DND-41 (cell line): ENCODE measurements around the gene PELI2.

Experiments used
- ATAC-seq: fragments of 200-7000 bp; cut with Tn5 transposase; 3 replicates; pipeline ENCODE4 v1.9.1; 2021; ENCODE audit warnings: low read depth; ENCODE audit not compliant: insufficient read depth
- DNase-seq: peaks from one replicate; pipeline ENCODE4 v3.0.0-alpha.2; 2020
- H2AFZ ChIP-seq: 2 replicates; pipeline ENCODE4 v1.6.0; 2012; ENCODE audit warnings: low read depth, low read length
- H3K27ac ChIP-seq: 2 replicates; pipeline ENCODE4 v1.5.1; 2012; ENCODE audit warnings: low read length, inconsistent platforms
- H3K27me3 ChIP-seq: fragments of 200-600 bp; sonication (generic); 2 replicates; pipeline ENCODE4 v1.6.0; 2012; ENCODE audit warnings: low read length, mild to moderate bottlenecking, inconsistent platforms; ENCODE audit not compliant: insufficient read depth, poor library complexity
- H3K36me3 ChIP-seq: 2 replicates; pipeline ENCODE4 v1.5.1; 2012; ENCODE audit warnings: low read length, inconsistent platforms; ENCODE audit not compliant: insufficient read depth
- H3K4me1 ChIP-seq: 2 replicates; pipeline ENCODE4 v1.5.1; 2012; ENCODE audit warnings: mild to moderate bottlenecking, low read length; ENCODE audit not compliant: insufficient read depth
- H3K4me2 ChIP-seq: 2 replicates; pipeline ENCODE4 v1.6.0; 2012; ENCODE audit warnings: mild to moderate bottlenecking, moderate library complexity, low read length, inconsistent platforms; ENCODE audit not compliant: insufficient read depth
- H3K4me3 ChIP-seq, 2 experiments: fragments of 200-600 bp in 1 of 2; shearing (Covaris generic) in 1 of 2; 2 replicates each; pipeline ENCODE4 v1.5.1; 2012 to 2016; ENCODE audit warnings: inconsistent platforms in 2 of 2, low read length in 2 of 2, mild to moderate bottlenecking in 2 of 2, low read depth in 1 of 2, moderate library complexity in 1 of 2
- H3K79me2 ChIP-seq: 2 replicates; pipeline ENCODE4 v1.6.0; 2012; ENCODE audit warnings: low read length, inconsistent platforms; ENCODE audit not compliant: insufficient read depth
- H3K9ac ChIP-seq: 2 replicates; pipeline ENCODE4 v1.6.0; 2012; ENCODE audit warnings: low read depth, mild to moderate bottlenecking, inconsistent platforms, low read length, moderate library complexity
- H3K9me3 ChIP-seq: 2 replicates; pipeline ENCODE4 v1.5.1; 2012; ENCODE audit warnings: low read length, moderate library complexity, mild to moderate bottlenecking, inconsistent platforms; ENCODE audit not compliant: insufficient read depth, severe bottlenecking
- H4K20me1 ChIP-seq: 2 replicates; pipeline ENCODE4 v1.6.0; 2012; ENCODE audit warnings: low read length; ENCODE audit not compliant: insufficient read depth
- EZH2 ChIP-seq: IDR thresholded peaks from 3 replicates; pipeline ENCODE4 v1.6.1; 2012; ENCODE audit warnings: borderline replicate concordance, low read depth, mild to moderate bottlenecking, moderate library complexity, low read length, inconsistent platforms; ENCODE audit not compliant: severe bottlenecking
- TF ChIP-seq, protein P1 (sequence below): IDR thresholded peaks from 2 replicates; pipeline ENCODE4 v1.5.1; 2012; ENCODE audit warnings: borderline replicate concordance, low read length, moderate library complexity, mild to moderate bottlenecking; ENCODE audit not compliant: poor library complexity, severe bottlenecking; ENCODE audit errors: extremely low read depth

Gene PELI2

DNA sequence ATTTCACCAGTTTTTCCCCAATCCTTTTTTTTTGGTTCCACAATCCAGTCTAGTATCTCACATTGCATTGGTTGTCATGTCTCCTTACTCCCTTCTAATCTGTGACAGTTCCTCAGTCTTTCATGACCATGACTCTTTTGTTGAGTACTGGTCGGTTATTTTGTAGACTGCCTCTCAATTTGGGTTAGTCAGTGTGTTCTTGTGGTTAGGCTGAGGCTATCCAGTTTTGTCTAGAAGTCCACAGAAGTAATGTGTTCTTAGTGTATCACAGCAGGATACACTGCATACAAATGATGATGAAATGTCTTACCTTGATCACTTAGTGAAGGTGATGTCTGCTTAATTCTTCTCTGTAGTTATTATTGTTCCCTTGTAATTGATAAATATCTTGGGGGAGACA, 24.8 kb downstream of the PELI2 start:
- no peaks in the 10 kb centered on the region for H3K27me3 ChIP-seq
- peak; percentile 44; the same call in 1 of the 3 replicates for ATAC-seq

GRCh38 chr14:56144176-56144575, 26.0 kb downstream of the PELI2 start:
- TF ChIP-seq EZH2, result no peak
- TF ChIP-seq, protein P1, sequence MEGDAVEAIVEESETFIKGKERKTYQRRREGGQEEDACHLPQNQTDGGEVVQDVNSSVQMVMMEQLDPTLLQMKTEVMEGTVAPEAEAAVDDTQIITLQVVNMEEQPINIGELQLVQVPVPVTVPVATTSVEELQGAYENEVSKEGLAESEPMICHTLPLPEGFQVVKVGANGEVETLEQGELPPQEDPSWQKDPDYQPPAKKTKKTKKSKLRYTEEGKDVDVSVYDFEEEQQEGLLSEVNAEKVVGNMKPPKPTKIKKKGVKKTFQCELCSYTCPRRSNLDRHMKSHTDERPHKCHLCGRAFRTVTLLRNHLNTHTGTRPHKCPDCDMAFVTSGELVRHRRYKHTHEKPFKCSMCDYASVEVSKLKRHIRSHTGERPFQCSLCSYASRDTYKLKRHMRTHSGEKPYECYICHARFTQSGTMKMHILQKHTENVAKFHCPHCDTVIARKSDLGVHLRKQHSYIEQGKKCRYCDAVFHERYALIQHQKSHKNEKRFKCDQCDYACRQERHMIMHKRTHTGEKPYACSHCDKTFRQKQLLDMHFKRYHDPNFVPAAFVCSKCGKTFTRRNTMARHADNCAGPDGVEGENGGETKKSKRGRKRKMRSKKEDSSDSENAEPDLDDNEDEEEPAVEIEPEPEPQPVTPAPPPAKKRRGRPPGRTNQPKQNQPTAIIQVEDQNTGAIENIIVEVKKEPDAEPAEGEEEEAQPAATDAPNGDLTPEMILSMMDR, result no peak

More for the DNA sequence above, 24.8 kb downstream of the PELI2 start:
- Histone ChIP-seq H3K4me2 (no peak overlapping the region), H3K79me2 (peaks cover 100% of the 10 kb centered on the region), H3K36me3 (peaks cover 5% of the 10 kb centered on the region; the same call in 1 of the 2 replicates), H3K4me1 (peaks cover 88% of the 10 kb centered on the region), H3K9ac (no peak overlapping the region), H3K9me3 (no peaks in the 10 kb centered on the region), H4K20me1 (peaks cover 43% of the 10 kb centered on the region), H3K4me3 (no peak overlapping the region), H2AFZ (no peak overlapping the region), H3K27ac (peak overlapping the region; percentile 25; the same call in 1 of the 2 replicates)
- DNase-seq, result no peak
- TF ChIP-seq, protein P1, result no peak
- no peak for TF ChIP-seq EZH2

DNA sequence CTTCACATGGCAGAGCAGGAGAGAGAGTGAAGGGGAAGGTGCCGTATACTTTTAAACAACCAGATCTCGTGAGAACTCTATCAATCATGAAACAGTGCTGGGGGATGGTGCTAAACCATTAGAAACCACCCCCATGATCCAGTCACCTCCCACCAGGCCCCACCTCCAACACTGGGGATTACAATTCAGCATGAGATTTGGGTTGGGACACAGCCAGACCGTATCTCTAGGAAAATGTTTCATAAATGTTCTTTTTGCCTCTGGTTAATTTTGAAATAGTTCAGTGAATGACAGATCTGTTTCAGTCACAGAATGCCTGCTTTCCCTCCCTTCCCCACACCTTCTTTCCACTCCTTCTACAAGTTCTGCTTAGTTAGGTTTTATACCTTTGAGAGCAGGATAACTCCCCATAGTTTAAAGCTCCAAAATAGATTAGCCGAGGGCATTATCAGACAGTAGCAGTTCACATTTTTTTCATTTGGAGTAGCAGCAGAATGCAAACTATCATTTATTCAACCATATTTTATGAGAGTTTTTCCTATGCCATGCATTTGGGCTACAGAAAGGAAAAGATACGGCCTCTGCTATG, 27.1 kb downstream of the PELI2 start:
- Histone ChIP-seq H3K27ac (peak overlapping the region; percentile 46), H3K4me1 (peaks cover 93% of the 10 kb centered on the region), H3K9ac (no peak overlapping the region), H3K4me2 (no peak overlapping the region; the same call in 1 of the 2 replicates), H3K4me3 (no peak overlapping the region), H4K20me1 (peaks cover 33% of the 10 kb centered on the region), H3K27me3 (no peaks in the 10 kb centered on the region), H3K79me2 (peaks cover 99% of the 10 kb centered on the region), H2AFZ (no peak overlapping the region), H3K36me3 (peaks cover 5% of the 10 kb centered on the region; the same call in 1 of the 2 replicates), H3K9me3 (no peaks in the 10 kb centered on the region)
- TF ChIP-seq EZH2, result no peak
- TF ChIP-seq, protein P1, result no peak
- no peak for DNase-seq
- no peak for ATAC-seq

More at GRCh38 chr14:56144176-56144575, 26.0 kb downstream of the PELI2 start:
- no peaks in the 10 kb centered on the region for H3K9me3 ChIP-seq
- H3K4me2 ChIP-seq, result no peak overlapping the region
- no peak overlapping the region for H2AFZ ChIP-seq
- peaks cover 33% of the 10 kb centered on the region for H4K20me1 ChIP-seq
- peaks cover 100% of the 10 kb centered on the region for H3K79me2 ChIP-seq
- no peak overlapping the region for H3K9ac ChIP-seq
- DNase-seq (no peak), ATAC-seq (no peak)
- H3K4me1 ChIP-seq, result peaks cover 90% of the 10 kb centered on the region
- no peak overlapping the region for H3K4me3 ChIP-seq
- H3K27me3 ChIP-seq, result no peaks in the 10 kb centered on the region
- H3K27ac ChIP-seq, result peak overlapping the region; percentile 12; the same call in 1 of the 2 replicates
- peaks cover 5% of the 10 kb centered on the region; the same call in 1 of the 2 replicates for H3K36me3 ChIP-seq
